ENCODE measurements around the gene CHD9. TPM values are rescaled to one million over a fixed set of nuclear protein-coding genes. Genes with fewer than 3 reads are reported as not detected.
A peak's percentile ranks its signal among the peaks of the same experiment; 100 is the strongest.

Gene CHD9
- total RNA-seq, 1 donor from 2014 or later: 77.4 TPM

DNA sequence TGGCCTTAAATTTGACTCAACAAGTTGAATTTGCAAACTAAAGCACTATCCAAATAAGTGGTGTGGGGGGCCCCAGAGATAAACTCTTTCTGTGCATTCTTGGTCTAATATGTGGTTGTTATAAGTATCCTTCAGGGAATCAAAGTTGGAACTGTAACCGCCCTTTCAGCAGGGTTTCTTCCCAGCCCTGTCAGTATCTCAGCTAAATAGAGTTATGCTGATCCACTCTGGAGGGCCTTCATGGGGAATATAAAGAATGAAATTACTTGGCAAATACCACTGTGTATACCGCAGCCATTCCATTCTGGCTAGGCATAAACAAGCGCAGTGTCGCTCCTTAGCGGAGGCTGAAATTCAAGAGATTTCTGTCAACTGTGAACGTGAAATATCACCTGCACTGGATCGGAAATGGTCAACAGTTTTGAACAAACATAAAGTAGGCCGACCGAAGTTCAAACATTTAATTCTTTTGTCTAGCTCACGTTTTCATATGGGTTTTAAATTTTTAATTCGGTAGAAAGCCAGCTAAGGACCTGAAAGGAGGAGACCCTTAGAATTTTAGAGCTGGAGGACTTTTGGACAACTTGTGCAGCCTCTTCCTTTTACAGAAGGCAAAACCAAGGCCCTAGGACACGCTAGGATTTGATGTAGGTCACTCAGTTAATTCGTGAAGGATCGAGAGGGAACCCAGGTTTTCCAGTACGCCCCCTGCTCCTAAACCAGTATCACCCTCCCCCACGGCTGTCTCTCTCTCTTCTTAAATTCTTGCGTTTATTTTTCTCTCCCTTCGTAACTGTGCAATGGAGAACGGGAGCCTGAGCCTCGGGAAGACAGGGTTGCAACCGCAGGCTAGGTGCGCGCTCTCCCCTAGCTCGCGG, 74.7 kb downstream of the CHD9 start:
- FAIRE-seq: no peak
- TF ChIP-seq, protein P1, sequence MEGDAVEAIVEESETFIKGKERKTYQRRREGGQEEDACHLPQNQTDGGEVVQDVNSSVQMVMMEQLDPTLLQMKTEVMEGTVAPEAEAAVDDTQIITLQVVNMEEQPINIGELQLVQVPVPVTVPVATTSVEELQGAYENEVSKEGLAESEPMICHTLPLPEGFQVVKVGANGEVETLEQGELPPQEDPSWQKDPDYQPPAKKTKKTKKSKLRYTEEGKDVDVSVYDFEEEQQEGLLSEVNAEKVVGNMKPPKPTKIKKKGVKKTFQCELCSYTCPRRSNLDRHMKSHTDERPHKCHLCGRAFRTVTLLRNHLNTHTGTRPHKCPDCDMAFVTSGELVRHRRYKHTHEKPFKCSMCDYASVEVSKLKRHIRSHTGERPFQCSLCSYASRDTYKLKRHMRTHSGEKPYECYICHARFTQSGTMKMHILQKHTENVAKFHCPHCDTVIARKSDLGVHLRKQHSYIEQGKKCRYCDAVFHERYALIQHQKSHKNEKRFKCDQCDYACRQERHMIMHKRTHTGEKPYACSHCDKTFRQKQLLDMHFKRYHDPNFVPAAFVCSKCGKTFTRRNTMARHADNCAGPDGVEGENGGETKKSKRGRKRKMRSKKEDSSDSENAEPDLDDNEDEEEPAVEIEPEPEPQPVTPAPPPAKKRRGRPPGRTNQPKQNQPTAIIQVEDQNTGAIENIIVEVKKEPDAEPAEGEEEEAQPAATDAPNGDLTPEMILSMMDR (IDR thresholded peaks at IDR 0.05; ENCODE audit: insufficient read depth, low read depth, low read length): no peak
- no peak for TF ChIP-seq EZH2 (IDR thresholded peaks at IDR 0.05; ENCODE audit: insufficient read depth, low read length)

DNA sequence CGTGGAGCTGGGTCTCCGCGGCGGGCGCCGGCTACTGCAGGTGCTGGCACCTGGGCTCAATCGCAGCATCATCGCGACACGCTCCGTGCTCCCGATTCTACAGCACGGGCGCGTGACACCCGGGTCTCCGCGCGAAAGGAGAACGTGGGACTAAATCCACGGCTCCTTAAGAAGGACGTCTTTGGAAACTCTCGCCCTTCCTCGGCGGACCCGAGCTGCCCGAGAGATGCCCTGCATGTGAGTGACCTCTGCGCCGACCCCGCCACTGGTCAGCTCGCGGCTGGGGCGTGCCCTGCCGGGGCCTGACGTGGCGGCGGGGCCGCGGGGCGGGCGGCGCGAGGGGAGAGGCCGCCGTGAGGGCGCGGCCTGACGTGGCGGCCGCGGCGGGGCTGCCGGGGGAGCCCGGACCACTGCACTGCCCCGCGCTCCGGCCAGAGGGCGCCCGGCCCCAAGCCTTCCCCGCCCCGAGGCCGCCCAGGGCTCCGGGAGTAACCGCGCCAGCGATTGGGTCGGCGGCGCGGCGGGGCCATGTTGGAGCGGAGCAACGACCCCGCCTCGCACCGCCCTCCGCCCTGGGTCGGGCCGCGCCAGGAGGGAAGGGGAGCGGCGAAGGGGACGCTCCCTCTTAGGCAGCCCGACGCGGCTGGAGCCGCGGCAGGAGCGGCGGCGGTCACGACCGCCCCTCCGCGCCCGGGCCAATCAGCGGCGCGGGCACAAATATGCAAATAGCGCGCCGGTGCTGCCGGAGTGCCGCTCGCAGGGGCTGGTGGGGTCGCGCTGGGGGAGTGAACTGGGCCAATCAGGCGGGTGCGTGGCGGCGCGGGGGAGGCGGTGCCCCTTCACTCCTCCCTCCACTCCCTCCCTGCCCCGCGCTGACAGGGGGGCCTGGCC, 75.6 kb downstream of the CHD9 start:
- Histone ChIP-seq H3K79me2 (ENCODE audit: insufficient read depth, low read length) (peaks cover 46% of the 10 kb centered on the region), H3K4me1 (ENCODE audit: insufficient read depth, low read length) (peaks cover 9% of the 10 kb centered on the region), H3K27me3 (ENCODE audit: insufficient read depth, low read length) (no peaks in the 10 kb centered on the region), H4K20me1 (ENCODE audit: insufficient read depth, low read length) (peaks cover 23% of the 10 kb centered on the region), H3K4me2 (ENCODE audit: low read length) (peak overlapping the region; percentile 98), H3K4me3 (ENCODE audit: insufficient read depth, low read depth, low read length) (peak overlapping the region; percentile 69), H3K36me3 (ENCODE audit: insufficient read depth, low read length) (peaks cover 4% of the 10 kb centered on the region), H3K9ac (ENCODE audit: low read length) (peak overlapping the region; percentile 95), H3K9me3 (ENCODE audit: insufficient read depth, low read depth, low read length) (no peaks in the 10 kb centered on the region), H3K27ac (ENCODE audit: low read depth, low read length) (peak overlapping the region; percentile 91), H2AFZ (ENCODE audit: low read depth, low read length) (peak overlapping the region; percentile 96)
- DNase-seq (ENCODE audit: low read depth) (peak; percentile 89), FAIRE-seq (no peak)
- Mint-ChIP-seq H3K4me3 (ENCODE audit: unreplicated experiment) (peak overlapping the region; percentile 82), H3K27me3 (ENCODE audit: low read depth, unreplicated experiment) (no peaks in the 10 kb centered on the region), H3K36me3 (ENCODE audit: low read depth, unreplicated experiment) (peaks cover 4% of the 10 kb centered on the region), H3K27ac (ENCODE audit: unreplicated experiment) (peak overlapping the region; percentile 96), H3K9me3 (ENCODE audit: unreplicated experiment) (no peaks in the 10 kb centered on the region), H3K4me1 (ENCODE audit: low read depth, unreplicated experiment) (peaks cover 23% of the 10 kb centered on the region)
- no peak for TF ChIP-seq EZH2 (IDR thresholded peaks at IDR 0.05; ENCODE audit: insufficient read depth, low read length)
- TF ChIP-seq, protein P1 (IDR thresholded peaks at IDR 0.05; ENCODE audit: insufficient read depth, low read depth, low read length): no peak

More for the DNA sequence above, 74.7 kb downstream of the CHD9 start:
- peak overlapping the region; percentile 98 for H3K4me2 ChIP-seq (ENCODE audit: low read length)
- H3K36me3 ChIP-seq (ENCODE audit: insufficient read depth, low read length): peaks cover 4% of the 10 kb centered on the region
- no peaks in the 10 kb centered on the region for H3K27me3 ChIP-seq (ENCODE audit: insufficient read depth, low read length)
- Mint-ChIP-seq H3K36me3 (ENCODE audit: low read depth, unreplicated experiment) (peaks cover 2% of the 10 kb centered on the region), H3K4me1 (ENCODE audit: low read depth, unreplicated experiment) (peaks cover 16% of the 10 kb centered on the region), H3K9me3 (ENCODE audit: unreplicated experiment) (no peaks in the 10 kb centered on the region), H3K4me3 (ENCODE audit: unreplicated experiment) (peak overlapping the region; percentile 82), H3K27me3 (ENCODE audit: low read depth, unreplicated experiment) (no peaks in the 10 kb centered on the region), H3K27ac (ENCODE audit: unreplicated experiment) (peak overlapping the region; percentile 96)
- H3K79me2 ChIP-seq (ENCODE audit: insufficient read depth, low read length): peaks cover 38% of the 10 kb centered on the region
- peak; percentile 40 for DNase-seq (ENCODE audit: low read depth)
- H3K27ac ChIP-seq (ENCODE audit: low read depth, low read length): peak overlapping the region; percentile 91
- H3K4me3 ChIP-seq (ENCODE audit: insufficient read depth, low read depth, low read length): peak overlapping the region; percentile 69
- peak overlapping the region; percentile 96 for H2AFZ ChIP-seq (ENCODE audit: low read depth, low read length)
- no peaks in the 10 kb centered on the region for H3K9me3 ChIP-seq (ENCODE audit: insufficient read depth, low read depth, low read length)
- H4K20me1 ChIP-seq (ENCODE audit: insufficient read depth, low read length): peaks cover 19% of the 10 kb centered on the region
- peaks cover 9% of the 10 kb centered on the region for H3K4me1 ChIP-seq (ENCODE audit: insufficient read depth, low read length)
- peak overlapping the region; percentile 95 for H3K9ac ChIP-seq (ENCODE audit: low read length)

All from astrocyte (in vitro differentiated cells and primary cell).